Pulmonary artery endothelial cell (primary cell): ENCODE measurements around the gene SRRT. TPM values are rescaled to one million over a fixed set of nuclear protein-coding genes. Genes with fewer than 3 reads are reported as not detected.
"Not testable (repeated sequence)": the region's sequence is repeated elsewhere in the genome, so short reads cannot be mapped to it uniquely, and the experiment has no call there.

Experiments
- DNase-seq: peaks from one replicate; pipeline ENCODE4 v3.0.0-alpha.2; 2011; ENCODE audit warnings: low read depth, low spot score
- total RNA-seq: library from RNA; depleted of rRNA; stranded (reverse); fragments of >200 nt; gene quantifications from 2 replicates; pipeline ENCODE4 v1.2.3, GENCODE V29; 2014

Gene SRRT
- total RNA-seq, 1 donor from 2014 or later: 56.7 TPM

GRCh38 chr7:100854146-100854895 lies 20.6 kb upstream of the SRRT start:
- no peak for DNase-seq

DNA sequence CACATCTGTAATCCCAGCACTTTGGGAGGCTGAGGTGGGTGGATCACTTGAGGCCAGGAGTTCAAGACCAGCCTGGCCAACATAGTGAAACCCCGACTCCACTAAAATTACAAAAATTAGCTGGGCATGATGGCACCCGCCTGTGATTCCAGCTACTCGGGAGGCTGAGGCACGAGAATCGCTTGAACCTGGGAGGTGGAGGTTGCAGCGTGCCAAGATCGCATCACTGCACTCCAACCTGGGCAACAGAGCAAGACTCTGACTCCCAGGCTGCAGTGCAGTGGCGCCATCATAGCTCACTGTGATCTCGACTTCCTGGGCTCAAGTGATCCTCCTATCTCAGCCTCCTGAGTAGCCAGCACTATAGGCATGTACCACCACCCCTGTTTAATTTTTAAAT lies 20.0 kb upstream of the SRRT start:
- DNase-seq: not testable (repeated sequence)

DNA sequence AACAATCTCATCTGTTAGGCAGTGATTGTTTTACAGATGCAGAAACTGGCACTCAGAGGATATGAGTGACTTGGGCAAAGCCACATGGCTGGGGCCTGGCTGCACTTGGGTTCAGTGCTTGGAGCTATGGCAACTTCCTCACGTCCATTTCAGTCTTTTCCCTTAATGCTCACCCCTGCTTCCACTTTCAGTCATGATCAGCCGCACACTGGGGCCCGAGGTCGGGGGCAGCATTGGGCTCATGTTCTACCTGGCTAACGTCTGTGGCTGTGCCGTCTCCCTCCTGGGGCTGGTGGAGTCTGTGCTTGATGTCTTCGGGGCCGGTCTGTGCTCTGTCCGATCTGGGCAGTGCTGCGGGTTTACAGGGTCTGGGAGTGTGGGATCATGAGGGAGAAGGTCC lies 19.4 kb upstream of the SRRT start:
- DNase-seq: no peak

DNA sequence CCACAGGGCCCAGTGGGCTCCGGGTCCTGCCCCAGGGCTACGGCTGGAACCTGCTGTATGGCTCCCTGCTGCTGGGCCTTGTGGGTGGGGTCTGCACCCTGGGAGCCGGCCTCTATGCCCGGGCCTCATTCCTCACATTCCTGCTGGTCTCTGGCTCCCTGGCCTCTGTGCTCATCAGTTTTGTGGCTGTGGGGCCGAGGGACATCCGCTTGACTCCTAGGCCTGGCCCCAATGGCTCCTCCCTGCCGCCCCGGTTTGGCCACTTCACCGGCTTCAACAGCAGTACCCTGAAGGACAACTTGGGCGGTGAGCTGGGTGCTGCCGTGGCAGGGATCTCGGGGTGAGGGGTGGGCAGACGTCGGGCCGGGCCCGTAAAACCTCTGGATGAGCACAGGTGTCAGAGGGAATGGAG lies 18.0 kb upstream of the SRRT start:
- no peak for DNase-seq

GRCh38 chr7:100859856-100860255 lies 15.0 kb upstream of the SRRT start:
- DNase-seq: no peak

DNA sequence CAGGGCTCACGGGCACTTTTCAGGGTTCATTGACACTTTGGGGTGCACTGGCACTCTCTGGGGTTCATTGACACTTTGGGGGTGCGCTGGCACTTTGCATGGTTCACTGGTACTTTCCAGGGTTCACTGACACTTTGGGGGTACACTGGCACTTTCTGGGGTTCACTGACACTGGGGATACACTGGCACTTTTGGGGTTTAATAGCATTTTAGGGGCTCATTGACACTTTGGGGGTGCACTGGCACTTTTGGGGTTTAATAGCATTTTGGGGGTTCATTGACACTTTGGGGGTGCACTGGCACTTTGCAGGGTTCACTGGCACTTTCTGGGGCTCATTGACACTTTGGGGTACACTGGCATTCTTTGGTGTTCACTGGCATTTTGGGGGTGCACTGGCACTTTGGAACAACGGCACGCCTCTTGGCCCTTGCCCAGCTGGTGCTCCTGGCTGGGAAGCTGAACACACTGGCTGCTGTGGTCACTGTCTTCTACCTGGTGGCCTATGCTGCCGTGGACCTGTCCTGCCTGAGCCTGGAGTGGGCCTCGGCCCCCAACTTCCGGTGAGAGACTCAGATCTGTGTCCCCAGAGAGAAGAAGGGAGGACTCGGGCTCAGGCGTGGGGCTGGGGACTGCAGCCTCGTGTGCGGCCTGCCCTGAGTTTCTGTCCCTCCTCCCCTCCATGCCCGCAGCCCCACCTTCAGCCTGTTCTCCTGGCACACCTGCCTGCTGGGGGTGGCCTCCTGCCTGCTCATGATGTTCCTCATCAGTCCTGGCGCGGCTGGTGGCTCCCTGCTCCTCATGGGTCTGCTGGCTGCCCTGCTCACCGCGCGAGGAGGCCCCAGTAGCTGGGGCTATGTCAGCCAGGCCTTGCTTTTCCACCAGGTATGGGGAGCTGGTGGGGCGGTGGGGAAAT lies 13.9 kb upstream of the SRRT start:
- DNase-seq: no peak

- DNase-seq: no peak
These were observed 13.3 kb upstream of the SRRT start for GRCh38 chr7:100861616-100861985.

- DNase-seq: peak; percentile 24
These were observed 11.4 kb upstream of the SRRT start for GRCh38 chr7:100863406-100863950.

GRCh38 chr7:100864263-100864845 lies 10.5 kb upstream of the SRRT start:
- no peak for DNase-seq

GRCh38 chr7:100865372-100865911 lies 9.5 kb upstream of the SRRT start:
- DNase-seq: no peak

- no peak for DNase-seq
These were observed 8.8 kb upstream of the SRRT start for GRCh38 chr7:100865938-100866728.

DNA sequence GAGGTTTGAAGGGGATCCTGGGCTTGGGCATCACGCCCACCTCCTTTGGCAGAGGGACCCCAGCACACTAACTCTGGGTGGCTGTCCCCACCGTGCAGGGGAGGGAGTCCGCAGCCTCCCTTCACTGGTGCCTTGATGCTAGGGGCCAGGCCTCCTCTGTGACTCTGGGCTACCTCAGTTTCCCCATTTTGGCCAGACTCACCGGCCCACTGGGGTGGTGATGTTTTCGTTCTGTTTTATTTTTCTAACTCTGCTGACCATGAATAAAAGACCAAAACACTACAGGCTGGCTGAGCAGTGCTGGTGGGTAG lies 8.2 kb upstream of the SRRT start:
- no peak for DNase-seq

DNA sequence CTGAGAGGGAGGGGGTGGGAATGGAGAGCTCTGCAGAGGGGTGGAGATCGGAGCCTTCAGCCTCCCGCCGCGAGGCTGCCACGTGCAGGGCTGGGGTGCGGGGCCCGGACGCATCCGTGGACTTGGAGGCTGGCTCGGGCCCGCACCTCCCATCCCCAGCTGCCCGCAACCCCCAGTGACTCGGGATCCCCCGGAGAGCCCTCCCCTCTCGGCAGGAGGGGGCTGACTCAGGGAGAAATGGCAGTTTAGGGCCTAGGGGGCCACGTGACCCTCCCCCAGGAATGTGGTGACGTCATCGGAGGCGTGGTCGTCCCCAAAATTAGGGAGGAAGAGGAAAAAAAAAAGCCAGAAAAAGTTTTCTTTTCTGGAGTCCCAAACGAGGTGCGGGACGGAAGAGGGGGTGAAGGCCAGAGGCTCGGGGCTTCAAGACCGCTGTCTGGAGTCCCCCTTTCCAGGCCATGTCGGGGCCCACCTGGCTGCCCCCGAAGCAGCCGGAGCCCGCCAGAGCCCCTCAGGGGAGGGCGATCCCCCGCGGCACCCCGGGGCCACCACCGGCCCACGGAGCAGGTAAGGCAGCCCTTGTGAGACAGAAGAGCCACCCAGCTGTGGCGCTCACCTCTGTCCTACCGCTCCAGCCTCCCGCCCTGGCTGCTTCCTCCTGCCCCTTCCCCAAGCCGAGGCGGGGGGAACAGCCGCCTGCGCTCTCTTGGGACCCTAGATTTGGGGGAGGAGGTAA lies 7.7 kb upstream of the SRRT start, which contains the start of gene TRIP6:
Gene TRIP6 (plus strand): TSS at position 348 of the 736 bp plus-strand sequence. CDS start 111 bp downstream, at position 459.
- DNase-seq: no peak

DNA sequence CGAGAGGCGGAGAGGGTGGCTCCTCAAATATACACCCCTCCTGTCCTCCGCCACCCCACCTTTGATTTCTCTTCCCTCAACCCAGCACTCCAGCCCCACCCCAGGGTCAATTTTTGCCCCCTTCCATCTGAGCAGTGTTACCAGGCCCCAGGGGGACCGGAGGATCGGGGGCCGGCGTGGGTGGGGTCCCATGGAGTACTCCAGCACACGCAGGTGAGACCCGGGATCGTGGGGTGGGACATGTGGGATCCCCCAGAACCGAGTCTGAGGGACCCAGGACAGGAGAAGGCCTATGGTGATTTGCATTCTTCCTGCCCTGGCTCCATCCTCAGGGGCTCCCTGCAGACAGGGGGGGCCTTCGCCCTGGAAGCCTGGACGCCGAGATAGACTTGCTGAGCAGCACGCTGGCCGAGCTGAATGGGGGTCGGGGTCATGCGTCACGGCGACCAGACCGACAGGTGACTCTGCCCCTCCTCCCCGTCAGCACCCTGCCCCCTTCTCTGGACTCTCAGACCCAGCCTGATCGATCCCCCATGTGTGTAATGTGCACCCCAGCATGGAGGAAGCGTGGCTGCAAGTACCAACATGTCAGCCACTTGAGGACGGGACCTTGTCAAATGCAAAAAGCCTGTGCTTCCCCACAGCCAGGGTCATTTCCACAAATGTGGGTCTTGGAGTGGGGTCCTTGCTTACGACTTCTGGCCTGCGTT lies 7.0 kb upstream of the SRRT start:
- DNase-seq: no peak

DNA sequence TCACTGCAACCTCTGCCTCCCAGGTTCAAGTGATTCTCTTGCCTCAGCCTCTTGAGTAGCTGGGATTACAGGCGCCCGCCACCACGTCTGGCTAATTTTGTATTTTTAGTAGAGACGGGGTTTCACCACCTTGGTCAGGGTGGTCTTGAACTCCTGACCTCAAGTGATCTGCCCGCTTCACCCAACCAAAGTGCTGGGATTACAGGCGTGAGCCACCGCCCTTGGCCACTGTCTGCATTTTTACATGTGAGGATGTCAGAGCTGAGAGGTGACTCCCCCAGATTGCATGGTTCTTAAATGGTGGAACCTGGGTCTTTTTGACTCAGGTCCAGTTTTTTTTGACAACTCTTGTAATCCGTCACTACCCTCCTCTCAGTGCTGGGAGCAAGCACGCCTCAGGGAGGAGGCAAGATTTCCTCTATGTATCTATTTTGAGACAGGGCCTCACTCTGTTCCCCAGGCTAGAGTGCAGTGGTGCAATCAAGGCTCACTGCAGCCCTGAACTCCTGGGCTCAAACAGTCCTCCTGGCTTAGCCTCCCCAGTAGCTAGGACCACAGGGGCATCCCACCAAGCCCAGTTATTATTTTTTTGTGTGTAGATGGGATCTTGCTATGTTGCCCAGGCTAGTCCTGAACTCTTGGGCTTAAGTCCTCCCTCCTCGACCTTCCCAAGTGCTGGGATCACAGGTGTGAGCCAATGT lies 1.2 kb upstream of the SRRT start:
- no peak for DNase-seq

- DNase-seq: no peak
These were observed 665 bp upstream of the SRRT start for GRCh38 chr7:100874300-100874576.

DNA sequence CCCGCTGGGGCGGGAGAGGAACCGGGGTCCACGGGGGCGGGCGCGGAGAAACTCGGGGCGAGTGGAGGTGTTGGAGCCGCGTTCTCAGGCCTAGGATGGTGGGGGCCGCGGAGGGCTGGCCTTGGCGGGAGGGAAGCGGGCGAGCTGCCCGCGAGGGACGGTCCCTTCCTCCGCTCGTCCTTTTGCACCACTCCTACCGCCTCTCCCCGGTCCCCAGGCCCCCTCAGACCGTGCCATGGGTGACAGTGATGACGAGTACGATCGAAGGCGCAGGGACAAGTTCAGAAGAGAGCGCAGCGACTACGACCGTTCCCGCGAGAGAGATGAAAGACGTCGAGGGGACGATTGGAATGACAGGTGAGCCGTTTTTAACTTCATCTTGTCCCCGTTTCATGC lies 451 bp downstream of the SRRT start:
- DNase-seq: no peak

DNA sequence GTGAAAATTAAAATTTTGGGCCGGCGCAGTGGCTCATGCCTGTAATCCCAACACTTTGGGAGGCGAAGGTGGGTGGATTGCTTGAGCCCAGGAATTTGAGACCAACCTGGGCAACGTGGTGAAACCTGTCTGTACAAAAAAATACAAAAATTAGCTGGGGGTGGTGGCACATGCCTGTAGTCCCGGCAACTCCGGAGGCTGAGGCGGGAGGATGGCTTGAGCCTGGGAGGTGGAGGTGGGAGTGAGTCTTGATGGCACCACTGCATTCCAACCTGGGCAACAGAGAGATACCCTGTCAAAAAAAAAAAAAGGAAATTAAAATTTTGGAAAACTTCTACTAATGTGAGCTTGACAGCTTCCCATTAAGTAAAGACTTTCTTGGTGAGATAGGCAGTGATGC lies 3.1 kb downstream of the SRRT start:
- no peak for DNase-seq

DNA sequence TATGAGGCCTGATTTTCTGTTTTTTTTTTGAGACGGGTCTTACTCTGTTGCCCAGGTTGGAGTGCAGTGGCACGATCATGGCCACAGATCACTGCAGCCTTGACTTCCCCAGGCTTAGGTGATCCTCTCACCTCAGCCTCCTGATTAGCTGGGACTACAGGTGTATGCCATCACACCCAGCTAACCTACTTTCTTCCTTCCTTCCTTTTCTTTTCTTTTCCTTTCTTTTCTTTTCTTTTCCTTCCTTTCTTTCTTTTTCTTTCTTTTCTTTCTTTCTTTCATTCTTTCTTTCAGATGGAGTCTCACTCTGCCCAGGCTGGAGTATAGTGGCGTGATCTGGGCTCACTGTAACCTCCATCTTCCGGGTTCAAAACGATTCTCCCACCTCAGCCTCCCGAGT lies 3.8 kb downstream of the SRRT start:
- DNase-seq: no peak
